Measurements from ENCODE around the gene CNTNAP3B. TPM values are rescaled to one million over a fixed set of nuclear protein-coding genes. Genes with fewer than 3 reads are reported as not detected.
"Not testable (repeated sequence)": the region's sequence is repeated elsewhere in the genome, so short reads cannot be mapped to it uniquely, and the experiment has no call there.

Gene CNTNAP3B
- 10 to 100 TPM; 11.8 to 20.6 TPM for total RNA-seq
- long read RNA-seq, donor 1, partial matches to known transcripts, result 0 of 10 reads
- long read RNA-seq, donor 1, other reads (novel, unspliced or antisense), result 10 of 10 reads
- long read RNA-seq, donor 2, partial matches to known transcripts, result 2 of 5 reads
- long read RNA-seq, donor 2, other reads (novel, unspliced or antisense), result 3 of 5 reads

DNA sequence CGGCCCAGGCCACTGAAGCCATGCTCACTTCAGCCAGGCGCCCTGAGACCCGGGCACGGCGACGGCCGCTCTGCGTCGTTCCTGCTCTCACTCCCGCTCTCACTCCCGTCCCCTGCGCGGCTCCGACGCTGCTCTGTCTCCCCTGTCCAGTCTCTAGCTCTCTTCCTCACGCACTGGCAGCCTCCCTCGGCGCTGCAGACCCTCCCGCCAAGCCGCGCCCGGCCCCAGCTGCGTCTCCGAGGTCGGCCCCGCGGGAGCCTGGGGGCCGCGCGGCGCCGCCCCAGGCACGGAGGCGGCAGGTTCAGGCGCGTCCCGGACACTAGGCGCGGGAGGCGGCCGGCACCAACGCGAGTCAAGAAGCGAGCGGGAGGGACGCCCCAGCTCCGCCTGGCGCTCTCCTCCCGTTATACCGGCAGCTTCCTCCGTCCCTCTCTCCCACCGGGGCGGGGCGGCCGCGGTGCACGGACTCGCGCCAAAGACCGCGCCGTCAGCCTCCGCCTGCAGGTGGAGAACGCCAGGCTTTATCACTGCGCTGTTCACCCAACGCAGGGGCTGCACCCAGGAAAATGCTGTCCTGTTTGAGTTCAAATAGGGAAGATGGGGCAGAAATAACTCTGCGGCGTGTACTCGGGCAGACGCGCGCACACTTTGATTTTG, at the start of gene CNTNAP3B:
TSS of gene CNTNAP3B (minus strand) at position 354 of the 657 bp plus-strand sequence. CDS start at position 22, 332 bp downstream.
- intact Hi-C loops (cut with DNase I); DNase-seq (ENCODE audit: low spot score): not testable (repeated sequence)

DNA sequence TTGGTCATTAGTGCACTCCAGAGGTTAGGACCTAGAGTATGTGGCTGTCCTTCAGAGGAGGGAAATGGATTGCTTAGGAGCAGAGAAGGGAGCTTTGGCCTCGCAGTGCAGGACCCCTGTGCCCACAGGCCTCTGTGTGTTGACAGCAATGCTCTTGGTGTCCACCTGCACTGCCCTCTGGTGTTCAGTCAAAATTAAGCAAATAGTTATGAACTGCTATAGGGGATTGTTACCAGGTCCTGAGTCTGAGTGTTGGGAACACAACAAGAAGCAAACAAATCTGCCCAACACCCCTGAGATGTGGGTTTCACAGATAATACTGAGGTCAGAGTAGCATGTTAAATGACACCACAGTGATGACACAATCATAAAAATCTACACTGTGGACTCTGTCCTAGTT, 31.1 kb upstream of the CNTNAP3B start:
- intact Hi-C loops (cut with DNase I); DNase-seq (ENCODE audit: low spot score): not testable (repeated sequence)

DNA sequence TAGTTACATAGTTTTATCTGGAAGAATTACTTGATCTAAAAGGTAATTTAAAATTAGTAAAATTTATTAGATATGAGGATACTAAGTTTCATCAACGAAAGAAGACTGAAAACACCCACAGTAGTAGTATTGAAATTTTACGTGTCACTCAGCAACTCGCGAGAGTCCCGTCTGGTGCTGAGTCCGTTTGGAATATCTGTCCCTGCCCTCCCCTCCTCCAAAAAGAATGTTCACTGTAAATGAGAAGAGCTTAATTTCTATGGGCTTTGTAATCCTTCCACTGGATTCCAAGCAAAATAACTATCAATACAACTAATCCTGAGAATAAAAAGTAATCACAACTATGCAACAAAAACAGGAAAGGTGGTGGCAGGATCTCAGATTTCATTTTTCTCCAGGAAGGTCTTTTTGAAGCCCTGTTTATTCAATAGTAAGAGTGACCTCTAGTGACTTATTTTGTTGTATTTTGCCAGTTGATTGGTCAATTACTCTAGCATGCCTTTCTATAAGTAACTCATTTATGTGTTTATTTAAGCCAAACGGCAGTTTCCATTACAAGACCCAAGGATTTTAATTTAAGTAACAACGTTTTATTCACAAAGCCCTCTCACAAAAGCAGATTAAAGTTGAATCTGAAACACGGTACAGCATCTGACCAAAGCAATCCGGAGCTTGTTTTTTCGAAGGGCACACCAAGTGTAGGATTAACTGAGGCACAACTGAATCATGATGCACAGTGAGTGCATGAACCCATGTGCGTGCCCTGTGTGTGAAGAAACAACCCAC, 2.0 kb downstream of the CNTNAP3B start:
- intact Hi-C loops (cut with DNase I); DNase-seq (ENCODE audit: low spot score): not testable (repeated sequence)

DNA sequence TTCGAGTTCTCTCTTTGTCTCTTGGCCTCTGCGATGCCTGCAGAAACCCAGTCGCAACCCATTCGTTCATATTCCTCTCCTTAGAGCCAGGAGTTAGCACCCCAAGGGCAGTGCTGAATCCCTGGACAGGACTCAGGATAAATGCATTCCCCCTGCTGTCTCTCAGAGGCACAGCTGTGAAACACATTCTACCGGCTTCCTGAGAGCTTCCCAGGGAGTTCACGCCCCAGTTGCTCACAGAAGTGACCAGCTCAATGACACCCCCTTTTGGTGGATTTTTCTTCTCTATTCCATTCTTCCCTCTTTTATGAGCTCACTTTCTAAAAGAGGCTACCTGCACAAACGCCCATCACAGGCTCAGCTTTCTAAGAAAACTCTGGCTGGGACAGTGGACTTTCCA, 8.2 kb downstream of the CNTNAP3B start:
- DNase-seq (ENCODE audit: low spot score); intact Hi-C loops (cut with DNase I): not testable (repeated sequence)

DNA sequence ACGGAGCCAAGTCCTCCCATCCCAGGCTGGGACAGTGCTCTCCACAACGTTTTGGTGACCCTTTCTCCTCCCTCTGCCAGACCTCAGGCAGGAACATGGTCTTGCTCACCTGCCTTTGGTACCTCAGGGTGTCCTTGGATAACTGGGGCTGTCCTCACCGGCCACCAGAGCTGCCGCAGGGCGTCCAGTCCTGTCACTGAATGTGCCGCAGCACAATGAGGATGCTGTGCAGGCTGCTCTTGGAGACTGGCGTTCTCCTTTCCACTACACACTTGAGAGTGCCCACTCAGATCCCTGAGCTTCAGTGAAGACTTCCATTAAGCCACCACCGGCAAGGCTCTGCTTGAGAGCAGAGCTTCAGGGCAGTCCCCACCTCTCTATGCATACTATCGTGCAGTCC, 33.3 kb downstream of the CNTNAP3B start:
- DNase-seq (ENCODE audit: low spot score); intact Hi-C loops (cut with DNase I): not testable (repeated sequence)

DNA sequence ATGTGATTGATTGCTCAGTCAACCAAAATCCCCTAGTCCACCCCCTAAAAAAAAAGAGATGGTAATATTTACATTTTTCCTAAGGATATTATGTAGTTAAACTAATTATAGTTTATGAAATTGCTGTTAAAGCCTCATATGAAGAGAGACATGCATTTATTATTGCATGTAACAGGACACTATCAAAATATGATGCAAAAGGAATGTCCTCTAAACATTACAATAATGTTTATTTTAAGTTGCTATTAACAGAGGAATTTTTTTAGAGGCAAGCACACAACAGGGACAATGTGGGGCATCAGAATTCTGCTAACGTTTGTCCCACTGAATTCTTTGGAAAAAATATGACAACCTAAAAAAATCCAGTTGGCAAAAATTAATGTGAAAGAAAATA, 44.7 kb downstream of the CNTNAP3B start:
- intact Hi-C loops (cut with DNase I), result not testable (repeated sequence)

DNA sequence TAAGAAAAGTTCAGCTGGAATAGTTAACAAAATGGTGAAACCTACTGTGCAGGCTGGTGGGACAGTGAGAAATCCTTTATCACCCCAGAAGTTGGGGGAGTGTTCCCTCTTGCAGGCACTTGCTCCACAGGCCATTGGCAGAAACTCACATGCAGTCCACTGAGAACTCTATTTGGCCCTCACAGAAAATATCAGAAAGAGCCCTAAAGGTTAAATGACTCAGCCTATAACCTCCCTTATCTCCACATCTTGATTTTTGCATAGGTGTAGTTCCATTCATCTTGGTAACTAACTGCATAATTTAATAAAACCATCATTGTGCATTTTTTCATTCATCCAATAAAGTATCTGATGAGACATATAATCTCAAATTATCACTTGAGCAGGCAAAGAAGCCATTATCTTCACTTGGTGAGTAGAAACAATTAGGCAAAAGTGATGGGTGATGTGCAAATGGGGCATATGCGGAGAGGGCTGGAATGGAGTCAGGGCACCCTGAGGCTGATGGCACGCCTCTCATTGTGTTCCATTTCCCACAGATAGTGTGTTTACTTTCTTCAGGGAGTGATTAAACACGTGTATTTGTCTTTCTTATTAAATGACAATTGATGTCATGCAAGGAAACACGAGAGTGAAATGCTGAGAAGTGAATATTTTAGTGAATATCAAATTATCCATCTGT, 45.2 kb downstream of the CNTNAP3B start:
- DNase-seq (ENCODE audit: low spot score); intact Hi-C loops (cut with DNase I): not testable (repeated sequence)

More for the DNA sequence above, 44.7 kb downstream of the CNTNAP3B start:
- DNase-seq (ENCODE audit: low spot score), result not testable (repeated sequence)

DNA sequence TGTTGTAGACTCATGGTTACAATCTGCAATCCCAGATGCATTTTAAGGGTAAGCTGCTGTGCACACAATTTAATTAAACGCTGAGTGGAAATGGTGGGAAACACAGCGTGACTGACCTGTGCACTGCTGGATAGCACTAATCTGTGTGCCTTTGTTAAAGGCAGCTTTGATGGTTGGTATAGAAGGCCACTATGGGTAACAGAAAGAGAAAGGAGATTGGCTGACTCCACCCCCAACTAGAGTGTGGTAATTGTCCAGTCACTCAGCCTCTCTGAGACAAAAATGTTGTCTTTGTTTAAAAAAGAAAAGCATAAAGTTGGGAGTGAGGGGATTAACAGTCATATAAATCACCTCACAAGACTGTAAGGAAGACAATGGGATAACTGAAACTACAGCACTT, 48.9 kb downstream of the CNTNAP3B start:
- intact Hi-C loops (cut with DNase I); DNase-seq (ENCODE audit: low spot score): not testable (repeated sequence)

DNA sequence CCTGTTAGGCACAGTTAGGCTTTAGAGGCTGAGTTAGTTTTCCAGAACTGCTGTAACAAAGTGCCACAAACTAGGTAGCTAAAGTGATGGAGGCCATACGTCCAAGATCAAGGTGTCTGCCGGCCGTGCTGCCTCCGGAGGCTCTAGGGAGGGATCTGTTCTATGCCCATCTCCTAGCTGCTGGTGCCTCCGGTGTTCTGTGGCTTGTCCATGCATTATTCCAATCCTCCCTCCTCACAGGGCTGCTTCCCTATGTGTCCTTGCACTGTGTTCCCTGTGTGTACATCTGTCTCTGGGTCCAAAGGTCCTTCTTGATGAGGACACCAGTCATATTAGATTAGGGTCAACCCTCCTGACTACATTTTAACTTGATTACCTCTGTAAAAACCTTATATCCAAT, 54.4 kb downstream of the CNTNAP3B start:
- intact Hi-C loops (cut with DNase I); DNase-seq (ENCODE audit: low spot score): not testable (repeated sequence)

DNA sequence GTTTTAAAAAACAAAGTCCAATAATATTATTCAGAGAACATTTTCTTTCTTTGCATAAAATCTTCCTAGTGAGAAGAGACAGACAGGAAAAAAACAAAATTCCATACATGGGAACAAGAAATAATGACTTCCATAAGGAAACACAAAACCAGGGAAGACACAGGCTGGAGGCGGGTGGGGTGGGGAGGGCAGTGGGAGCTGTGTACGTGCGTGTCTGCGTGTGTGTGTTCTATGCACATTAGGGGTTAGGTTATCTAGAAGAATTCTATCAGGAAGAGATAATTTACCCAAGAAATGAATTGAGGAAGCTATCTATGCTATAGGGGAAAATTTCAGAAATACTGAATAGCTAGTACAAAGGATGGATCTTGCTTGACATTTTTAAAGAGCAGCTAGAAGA, 58.2 kb downstream of the CNTNAP3B start:
- intact Hi-C loops (cut with DNase I); DNase-seq (ENCODE audit: low spot score): not testable (repeated sequence)

DNA sequence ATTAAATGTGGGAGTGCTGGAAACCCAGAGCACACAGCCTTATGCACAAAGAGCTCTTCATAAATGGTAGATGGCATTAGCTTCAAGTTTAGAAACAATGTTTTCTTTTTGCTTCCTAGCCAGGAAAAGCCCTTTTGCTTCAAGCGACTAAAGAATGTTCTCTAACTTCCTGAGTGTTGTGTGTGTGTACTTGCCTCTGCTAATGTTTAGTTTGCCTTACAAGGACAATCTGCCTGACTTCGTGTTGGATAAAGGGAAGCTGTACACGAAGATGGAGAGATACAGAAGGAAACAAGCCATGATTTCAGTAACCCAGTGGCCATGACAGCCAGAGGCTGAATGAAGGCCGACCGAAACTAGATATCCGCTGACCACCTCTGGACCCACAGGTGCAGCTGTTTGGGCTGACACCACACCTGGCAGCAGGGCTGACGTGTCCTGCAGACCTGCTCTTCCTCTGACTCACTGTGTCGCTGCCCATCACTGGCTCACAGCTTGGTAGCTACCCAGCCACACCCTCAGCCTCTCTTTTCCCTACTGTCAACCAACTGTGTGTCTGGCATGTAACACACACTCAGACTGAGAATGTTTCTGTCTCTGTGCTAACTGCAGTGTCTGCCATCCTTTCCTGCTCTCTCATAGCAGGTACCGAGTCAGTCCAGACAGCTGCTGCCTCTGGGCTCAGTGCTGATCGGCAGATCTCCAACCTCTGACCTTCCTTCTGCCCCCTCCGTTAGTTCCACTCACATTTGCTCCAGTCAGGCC, 59.0 kb downstream of the CNTNAP3B start:
- DNase-seq (ENCODE audit: low spot score); intact Hi-C loops (cut with DNase I): not testable (repeated sequence)

DNA sequence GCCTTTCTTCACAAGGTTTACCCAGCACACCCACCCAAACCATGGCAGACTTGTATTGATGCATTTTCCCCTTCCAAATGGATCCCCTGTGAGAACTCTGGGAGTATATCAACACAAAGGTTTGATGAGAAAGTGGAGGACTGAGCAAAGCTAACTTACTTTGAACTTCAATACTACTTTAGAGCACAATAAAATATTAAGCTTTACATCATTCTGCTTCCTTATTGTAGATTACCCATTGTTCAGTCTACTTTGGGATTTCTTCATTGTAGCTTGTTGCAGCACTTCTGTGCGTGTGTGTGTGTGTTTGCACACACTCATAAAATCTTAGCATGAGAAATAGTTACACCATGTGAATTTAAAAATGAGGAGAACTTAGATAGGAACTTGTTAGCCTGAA, 75.4 kb downstream of the CNTNAP3B start:
- intact Hi-C loops (cut with DNase I); DNase-seq (ENCODE audit: low spot score): not testable (repeated sequence)

DNA sequence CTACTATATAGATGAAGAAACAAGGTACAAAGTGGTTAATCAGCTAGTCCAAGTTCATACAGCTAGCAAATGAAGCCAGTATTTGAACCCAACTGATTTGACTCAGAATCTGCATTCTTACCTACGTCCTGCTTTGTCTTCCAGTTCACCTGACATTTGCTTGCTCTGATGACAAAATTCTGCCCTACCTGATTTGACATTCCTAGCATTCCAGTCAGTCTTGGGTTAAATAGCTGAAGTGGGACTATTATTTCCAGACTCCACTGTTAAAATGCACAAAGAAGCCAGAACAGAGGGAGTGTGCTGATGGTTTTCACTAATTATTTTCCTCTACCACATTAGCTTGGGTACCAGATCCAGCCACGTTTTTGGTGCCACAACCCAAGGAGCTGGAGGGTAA, 78.5 kb downstream of the CNTNAP3B start:
- DNase-seq (ENCODE audit: low spot score); intact Hi-C loops (cut with DNase I): not testable (repeated sequence)

DNA sequence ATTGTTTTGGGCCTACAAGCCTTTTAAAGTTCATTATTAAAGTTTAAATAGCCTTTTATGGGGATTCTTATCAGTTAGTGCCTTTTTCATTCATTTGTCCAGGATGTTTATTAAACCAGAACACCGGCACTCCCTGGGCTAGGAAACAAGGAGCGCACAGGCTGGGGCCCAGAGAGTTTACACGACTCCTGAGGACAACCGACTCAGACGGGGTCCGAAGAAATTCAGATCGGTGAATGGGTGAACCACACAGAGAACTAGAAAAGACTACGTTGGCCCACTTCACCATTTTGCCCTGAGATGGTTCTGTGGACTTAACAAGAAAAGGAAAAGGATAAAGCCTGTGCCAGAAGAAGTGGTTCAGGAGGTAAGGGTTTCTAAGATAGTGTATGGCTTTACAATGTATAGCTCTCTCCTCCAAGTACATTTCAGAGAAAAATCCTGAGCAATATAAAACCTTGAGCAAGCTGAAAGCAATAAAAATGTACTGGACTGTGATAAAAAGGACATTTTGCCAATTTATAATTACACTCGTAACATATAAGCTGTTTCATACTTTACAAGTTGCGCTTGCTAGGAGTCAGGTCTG, 84.7 kb downstream of the CNTNAP3B start:
- intact Hi-C loops (cut with DNase I), result not testable (repeated sequence)
- peak; percentile 58 for DNase-seq (ENCODE audit: low spot score)

DNA sequence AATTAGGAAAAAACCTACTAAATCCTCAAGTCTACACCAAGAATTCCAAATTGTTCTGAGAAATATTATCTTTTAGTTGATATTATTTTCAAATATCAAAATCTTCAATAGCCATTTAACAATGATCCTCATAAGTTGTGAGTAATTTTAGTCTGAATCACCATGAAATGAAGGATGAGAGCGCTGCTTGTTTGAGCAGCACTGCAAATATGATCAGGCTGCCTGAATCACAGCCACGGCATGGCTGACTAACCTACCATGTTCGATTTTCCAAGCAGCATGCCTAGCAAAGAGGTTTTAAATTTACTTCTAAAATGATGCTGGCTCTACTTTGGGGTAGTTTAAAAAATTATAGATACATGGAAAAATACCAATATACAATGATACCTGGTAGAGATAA, 95.7 kb downstream of the CNTNAP3B start:
- DNase-seq (ENCODE audit: low spot score); intact Hi-C loops (cut with DNase I): not testable (repeated sequence)

DNA sequence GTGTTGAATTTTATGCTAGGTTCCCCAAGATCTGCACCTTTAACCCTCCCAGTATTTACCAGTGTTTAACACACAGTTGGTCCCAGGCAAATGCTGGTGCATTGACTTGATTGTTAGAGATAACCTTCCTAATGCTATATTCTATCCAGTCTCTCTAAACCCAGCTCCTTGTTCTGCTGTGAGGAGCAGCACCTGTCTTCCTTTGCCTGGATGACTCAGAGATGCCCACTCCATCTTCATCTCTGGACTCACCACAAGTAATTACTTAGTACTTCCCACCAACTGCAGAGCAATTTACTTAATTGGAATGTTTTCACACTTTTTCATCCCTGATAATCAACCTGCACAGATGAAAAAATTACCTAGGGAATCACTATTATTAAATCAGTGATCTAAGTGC, 108.6 kb downstream of the CNTNAP3B start:
- DNase-seq (ENCODE audit: low spot score); intact Hi-C loops (cut with DNase I): not testable (repeated sequence)

DNA sequence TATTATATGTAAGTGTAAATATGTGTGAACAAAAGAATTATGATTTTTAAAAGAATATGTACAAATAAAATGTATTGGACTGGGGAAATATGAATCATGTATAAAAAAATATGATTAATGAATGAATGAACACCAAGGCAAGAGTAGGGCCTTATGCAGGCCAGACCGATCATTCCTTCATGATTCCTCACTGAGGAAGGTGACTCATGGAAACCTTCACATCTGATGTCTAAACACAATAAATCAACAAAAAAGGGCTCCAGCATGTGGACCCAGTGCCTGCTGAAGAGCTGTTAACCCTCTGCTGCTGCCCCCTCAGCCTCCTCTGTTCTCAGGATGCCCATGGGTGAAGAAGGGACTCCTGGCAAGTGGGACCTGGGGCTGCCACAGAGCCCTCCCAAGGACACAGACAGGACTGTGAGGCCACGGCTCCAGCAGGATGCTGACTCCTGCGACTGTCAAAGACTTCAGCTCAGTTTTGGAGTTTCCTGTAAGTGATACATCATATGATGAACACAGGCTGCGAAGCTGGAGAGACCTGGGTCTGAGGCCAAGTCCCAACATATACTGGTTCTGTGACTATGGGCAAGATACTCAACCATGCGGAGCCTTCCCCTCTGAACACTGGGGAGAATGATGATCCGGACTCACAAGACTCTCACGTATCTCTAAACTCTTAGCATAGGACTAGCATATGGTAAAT, 110.9 kb downstream of the CNTNAP3B start:
- DNase-seq (ENCODE audit: low spot score), result peak; percentile 37
- intact Hi-C loops (cut with DNase I), result not testable (repeated sequence)

DNA sequence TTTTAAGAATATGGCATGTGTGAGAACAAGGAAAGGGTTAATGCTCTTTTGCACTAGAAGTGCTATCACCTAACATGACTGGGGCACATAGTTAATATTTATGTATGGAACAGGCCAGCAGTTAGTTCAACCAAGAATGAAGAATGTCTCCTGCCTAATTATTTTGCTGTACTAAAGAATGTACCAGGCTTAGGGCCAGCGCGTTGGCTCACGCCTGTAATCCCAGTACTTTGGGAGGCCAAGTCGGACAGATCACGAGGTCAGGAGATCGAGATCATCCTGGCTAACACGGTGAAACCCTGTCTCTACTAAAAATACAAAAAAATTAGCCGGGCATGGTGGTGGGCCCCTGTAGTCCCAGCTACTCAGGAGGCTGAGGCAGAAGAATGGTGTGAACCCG, 114.9 kb downstream of the CNTNAP3B start:
- intact Hi-C loops (cut with DNase I); DNase-seq (ENCODE audit: low spot score): not testable (repeated sequence)
